ENCODE measurements around the gene UNC5A.
"Not testable (repeated sequence)": the region's sequence is repeated elsewhere in the genome, so short reads cannot be mapped to it uniquely, and the experiment has no call there.

Gene UNC5A

DNA sequence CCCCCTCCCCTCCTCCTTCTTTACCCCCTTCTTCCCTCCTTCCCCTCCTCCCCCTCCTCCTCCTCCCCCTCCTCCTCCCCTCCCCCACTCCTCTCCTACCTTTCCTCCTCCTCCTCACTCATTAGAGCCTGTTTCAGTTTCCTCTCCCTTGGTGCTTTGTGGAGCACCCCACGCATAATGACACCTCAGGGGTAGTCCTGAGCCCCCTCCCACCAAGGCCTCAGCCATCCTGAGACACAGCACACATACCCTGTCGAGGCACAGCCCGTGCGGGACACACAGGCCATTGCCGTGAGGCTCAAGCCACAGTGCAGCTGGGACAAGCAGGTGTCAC is 53.4 kb downstream of the UNC5A start:
- no peak for DNase-seq (ENCODE audit: low spot score)

DNA sequence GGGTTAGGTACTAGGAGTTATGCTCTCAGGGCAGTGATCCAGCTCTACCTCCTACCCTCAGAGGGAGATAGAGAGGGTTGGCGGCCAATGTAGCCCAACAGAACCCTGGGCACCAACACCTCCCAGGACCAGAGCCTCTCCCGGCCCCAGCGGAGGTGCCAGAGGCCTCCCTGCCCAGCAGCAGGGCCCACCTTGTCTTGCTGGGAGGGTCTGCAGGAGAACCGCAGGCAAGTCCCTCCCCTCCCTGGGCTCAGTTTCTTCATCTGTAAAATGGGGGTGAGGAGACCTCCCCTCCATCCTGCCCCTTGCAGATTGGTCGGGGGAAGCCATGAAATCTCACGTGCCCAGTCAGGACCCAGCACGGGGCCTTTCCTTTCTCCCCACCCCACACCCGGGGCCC is 54.4 kb downstream of the UNC5A start:
- DNase-seq (ENCODE audit: low spot score), result no peak

DNA sequence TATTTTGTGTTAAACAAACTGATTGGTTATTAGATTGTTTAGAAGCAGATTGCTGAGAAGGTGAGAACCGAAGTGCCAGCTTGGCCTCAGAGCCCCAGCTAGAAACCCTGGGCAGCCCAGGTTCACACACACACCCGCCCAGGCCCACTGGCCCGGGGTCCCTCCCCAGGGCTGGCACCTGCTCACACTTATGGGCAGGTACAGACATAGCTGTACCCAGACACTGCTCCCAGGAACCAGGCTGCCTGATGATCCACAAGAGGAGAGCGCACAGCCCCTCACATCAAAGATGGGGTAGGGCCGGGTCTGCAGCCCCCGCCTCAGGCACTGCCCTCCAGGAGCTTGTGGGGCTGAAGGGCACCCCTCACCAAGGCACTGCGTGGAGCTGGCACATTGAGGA is 55.6 kb downstream of the UNC5A start:
- DNase-seq (ENCODE audit: low spot score), result no peak

DNA sequence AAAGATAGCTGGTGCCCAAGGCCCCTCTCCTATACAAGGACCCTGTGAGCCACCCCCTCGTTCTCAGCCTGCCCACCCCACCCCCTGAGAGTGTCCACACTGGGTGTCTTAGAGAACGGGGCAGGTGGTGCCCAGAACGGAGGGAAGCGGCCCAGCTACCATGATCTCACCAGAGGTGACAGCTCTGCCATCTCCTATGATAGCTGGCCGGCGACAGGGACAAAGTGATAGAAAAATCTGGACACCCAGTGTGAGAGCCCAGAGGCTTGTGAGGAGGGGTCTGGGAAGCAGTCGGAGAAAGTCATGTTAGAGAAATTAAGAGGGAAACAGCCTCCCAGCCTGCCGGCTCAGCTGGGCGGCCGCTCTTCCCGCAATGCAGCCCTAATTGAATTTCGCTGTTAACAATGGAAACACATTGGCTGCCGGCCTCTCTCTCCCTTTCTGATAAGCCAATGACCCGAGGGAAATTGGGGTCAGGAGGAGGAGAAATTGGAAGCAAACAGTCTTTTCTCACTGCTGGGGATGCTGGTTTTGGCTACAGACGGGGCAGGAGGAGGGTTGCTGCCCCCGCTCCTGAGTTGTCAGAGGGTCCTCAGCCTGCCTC is 56.5 kb downstream of the UNC5A start:
- DNase-seq (ENCODE audit: low spot score), result no peak

DNA sequence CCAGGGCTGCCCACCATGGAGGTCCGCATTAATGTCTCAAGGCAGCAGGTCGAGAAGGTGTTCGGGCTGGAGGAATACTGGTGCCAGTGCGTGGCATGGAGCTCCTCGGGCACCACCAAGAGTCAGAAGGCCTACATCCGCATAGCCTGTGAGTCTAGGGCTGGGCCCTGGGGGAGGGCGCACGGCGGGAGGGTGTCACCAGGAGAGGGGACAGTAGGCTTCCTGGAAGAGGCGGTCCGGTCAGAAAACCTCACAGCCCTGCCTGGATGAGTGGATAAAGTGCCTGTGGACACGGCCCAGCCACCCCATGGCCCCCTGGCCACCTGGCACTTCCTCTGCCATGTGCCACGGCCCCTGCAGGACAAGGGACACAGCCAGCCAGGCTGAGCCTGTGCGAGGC is 57.8 kb downstream of the UNC5A start:
- no peak for DNase-seq (ENCODE audit: low spot score)

DNA sequence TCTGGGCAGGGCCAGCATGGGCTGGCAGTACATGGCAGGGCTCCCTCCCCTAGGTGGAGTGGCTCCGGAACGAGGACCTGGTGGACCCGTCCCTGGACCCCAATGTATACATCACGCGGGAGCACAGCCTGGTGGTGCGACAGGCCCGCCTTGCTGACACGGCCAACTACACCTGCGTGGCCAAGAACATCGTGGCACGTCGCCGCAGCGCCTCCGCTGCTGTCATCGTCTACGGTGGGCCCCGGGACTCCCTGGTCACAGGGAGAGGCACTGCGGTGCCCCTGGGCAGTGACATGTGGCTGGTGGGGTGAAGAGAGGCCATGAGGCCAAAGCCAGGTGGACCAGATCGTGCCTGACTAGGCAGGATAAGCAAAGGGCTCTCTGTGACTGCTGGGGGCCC is 58.4 kb downstream of the UNC5A start:
- no peak for DNase-seq (ENCODE audit: low spot score)

DNA sequence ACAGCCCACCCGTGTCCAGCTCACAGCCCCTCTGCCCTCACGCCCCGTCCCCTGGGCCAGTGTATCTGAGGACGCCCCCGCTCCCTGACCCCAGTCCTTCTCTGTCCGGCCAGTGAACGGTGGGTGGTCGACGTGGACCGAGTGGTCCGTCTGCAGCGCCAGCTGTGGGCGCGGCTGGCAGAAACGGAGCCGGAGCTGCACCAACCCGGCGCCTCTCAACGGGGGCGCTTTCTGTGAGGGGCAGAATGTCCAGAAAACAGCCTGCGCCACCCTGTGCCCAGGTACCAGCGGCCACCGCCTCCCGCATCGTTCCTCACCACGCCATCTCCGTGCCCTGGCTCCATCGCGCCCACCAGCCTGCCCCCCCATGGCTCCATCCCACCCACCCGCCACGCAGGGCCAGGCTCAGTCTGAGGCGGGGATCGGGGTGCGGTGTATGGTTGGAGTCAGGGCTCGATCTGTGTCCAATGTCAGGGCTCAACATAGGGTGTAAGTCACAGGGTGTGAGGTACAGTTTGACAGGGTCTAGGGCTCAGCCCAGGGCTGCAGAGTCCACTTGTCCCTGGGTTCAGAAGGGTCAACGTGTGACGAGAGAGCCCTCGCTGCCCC is 59.2 kb downstream of the UNC5A start:
- DNase-seq (ENCODE audit: low spot score), result no peak

DNA sequence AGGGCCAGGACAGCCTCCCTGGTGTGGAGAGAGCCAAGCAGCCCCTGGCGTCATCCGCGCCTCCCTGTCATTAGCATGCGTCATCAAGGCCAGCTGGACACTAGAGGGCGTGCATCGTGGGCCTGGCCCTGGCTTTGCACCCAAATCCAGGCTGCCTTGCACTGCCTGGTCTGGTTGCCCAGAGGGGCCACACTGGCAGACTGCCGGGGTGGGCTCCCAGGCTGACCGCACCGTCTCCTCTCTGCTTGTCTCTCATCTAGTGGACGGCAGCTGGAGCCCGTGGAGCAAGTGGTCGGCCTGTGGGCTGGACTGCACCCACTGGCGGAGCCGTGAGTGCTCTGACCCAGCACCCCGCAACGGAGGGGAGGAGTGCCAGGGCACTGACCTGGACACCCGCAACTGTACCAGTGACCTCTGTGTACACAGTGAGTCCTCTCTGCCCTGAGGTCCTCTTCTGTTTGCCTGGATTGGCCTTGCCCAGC is 59.8 kb downstream of the UNC5A start:
- DNase-seq (ENCODE audit: low spot score), result peak; percentile 1

DNA sequence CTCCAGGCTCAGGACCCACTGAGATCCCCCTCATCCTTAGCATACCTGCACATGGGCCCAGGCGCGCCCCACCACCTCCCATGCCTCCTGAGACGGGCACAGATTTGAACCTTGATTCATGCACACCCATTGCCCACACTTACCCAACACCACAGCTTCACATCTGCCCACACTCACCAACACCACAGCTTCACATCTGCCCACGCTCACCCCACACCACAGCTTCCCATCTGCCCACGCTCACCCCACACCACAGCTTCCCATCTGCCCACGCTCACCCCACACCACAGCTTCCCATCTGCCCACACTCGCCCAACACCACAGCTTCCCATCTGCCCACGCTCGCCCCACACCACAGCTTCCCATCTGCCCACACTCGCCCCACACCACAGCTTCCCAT is 60.3 kb downstream of the UNC5A start:
- not testable (repeated sequence) for DNase-seq (ENCODE audit: low spot score)

DNA sequence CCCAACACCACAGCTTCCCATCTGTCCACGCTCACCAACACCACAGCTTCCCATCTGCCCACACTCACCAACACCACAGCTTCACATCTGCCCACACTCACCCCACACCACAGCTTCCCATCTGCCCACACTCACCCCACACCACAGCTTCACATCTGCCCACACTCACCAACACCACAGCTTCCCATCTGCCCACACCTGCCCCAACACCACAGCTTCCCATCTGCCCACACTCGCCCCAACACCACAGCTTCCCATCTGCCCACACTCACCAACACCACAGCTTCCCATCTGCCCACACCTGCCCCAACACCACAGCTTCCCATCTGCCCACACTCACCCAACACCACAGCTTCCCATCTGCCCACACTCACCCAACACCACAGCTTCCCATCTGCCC is 62.2 kb downstream of the UNC5A start:
- not testable (repeated sequence) for DNase-seq (ENCODE audit: low spot score)

DNA sequence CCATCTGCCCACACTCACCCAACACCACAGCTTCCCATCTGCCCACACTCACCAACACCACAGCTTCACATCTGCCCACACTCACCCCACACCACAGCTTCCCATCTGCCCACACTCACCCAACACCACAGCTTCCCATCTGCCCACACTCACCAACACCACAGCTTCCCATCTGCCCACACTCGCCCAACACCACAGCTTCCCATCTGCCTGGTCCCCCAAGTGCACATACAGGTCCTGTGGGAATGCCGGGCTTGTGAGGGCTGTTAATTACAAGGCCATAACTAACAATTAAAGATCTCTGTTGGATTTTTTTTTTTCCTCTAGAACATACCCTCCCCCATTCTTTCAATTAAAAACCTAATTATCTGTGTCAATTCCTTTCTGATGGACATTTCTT is 62.7 kb downstream of the UNC5A start:
- DNase-seq (ENCODE audit: low spot score), result not testable (repeated sequence)

DNA sequence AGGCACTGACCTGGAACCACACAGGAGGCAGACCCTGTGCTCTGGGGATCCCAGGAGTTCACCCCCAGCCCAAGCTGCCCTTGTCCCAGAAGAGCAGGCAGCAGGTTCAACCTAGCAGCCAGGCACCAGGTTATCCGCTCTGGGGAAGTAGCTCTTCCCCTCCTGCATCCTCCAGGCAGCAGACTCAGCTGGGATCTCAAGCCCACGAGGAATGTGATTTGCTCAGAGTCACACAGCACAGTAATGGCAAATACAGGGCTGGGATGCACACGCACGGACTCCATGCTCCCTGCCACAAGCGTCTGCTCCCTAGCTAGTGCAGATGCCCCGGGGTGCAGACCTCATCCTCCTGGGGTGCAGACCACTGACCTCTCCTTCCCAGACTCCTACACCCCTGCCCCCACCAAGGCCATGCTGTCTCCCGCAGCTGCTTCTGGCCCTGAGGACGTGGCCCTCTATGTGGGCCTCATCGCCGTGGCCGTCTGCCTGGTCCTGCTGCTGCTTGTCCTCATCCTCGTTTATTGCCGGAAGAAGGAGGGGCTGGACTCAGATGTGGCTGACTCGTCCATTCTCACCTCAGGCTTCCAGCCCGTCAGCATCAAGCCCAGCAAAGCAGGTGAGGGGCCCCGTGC is 63.3 kb downstream of the UNC5A start:
- no peak for DNase-seq (ENCODE audit: low spot score)

DNA sequence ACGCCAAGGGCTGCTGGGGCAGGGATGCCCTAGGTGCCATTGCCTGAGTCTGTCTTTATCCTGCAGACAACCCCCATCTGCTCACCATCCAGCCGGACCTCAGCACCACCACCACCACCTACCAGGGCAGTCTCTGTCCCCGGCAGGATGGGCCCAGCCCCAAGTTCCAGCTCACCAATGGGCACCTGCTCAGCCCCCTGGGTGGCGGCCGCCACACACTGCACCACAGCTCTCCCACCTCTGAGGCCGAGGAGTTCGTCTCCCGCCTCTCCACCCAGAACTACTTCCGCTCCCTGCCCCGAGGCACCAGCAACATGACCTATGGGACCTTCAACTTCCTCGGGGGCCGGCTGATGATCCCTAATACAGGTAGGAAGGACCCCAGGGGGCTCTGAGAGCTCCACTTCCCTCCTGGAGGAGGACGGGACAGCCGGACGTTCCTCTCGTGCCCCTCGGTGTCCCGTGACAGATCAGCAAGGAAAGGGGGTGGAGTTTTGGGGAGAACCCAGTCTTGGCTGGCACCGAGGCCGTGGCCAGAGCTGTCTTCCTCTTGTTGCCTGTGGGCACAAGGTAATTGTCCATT is 63.9 kb downstream of the UNC5A start:
- no peak for DNase-seq (ENCODE audit: low spot score)

DNA sequence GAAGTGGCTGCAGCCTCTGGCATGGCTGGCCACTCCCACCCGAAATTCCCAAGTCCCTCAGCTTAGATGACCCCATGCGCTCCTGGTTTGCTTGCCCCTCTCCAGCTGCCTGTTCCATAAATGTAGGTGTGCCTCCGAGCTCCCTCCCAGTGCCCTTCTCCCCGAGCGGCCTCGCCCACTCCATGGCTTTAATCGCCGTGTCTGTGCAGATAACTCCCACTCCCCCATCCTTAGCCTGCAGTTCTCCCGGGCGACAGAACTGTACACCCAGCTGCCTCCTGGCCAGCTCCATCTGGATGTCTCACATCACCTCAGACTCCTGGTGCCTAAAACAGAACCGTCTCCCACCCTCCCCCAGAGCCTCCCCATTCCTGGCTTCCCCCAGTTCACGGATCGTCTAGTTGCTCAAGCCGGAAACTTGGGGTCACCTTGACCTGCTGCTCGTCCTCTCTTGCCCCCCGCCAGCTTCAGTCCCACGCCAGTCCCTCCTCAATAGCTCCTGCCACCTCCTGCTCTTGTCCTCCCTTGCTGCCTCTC is 64.7 kb downstream of the UNC5A start:
- DNase-seq (ENCODE audit: low spot score), result no peak

DNA sequence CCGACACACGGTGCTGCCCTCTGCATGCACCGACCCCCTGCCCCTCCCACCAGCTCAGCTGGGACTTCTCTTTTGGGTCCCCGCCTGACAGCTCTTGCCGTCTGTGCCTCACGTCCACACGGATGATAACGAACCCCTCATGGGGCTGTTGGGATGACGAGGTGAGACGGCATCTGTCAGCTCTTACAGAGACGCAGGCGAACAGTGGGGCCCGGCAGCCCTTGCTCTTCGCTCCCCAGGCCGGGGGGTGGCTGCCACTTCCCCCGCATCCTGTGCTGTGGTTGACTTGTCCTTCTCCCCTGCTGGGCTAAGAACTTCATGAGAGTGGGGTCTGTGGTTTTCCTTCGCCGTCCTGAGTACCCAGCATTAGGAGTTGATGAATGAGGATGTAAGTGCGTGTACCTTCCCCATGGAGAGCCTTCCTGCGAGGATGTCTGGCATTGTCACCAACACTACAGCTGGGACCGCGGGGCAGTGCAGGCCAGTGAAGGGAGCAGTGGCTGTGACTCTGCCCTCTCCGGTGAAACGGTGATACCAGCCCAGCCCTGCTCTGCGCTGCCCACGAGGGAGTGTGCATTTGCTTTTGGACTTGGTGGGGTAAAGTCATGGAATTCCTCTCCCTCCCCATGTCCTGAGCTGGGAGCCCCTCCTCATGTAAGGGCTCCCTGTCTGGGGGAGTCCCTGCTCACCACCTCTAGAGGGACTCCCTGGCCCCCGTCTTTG is 65.6 kb downstream of the UNC5A start:
- no peak for DNase-seq (ENCODE audit: low spot score)

DNA sequence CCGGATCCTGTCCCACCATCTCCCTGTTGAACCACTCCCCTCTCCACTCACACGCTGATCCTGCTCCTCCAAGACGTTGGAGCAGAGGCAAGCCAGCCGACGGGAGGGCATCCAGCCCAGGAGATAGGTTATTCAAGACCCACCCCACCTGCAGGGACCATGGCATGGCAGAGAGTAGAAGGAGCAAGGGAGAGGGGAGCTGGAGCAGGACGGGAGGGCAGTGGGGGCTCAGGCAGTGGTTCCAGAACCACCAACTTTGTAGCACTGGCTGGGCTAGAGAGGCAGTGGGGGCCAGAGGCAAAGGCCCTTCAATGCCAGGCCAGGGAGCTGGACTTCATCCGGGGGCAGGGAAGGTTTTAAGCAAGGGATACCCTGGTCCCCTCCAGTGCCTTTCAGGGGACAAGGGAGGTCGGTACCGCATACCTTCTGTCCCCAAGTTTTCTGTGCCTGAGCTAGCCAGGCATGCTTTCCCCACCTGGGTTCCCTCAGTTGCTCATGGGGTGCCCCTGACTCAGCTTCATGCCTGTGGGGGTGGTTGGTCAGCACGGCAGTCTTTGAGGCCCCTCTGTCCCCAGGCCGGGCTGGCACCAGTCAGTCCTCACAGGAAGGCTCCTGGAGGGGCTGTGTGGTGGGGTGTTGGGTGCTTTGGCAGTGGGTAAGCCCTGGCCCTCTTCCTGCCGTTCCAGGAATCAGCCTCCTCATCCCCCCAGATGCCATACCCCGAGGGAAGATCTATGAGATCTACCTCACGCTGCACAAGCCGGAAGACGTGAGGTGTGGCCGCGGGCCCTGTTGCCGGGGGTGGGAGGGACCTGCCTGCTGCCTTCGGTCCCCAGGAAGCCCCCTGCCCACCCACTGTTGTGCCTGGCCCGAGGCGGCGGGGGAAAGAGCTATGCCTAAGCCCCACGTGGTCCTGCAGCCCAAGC is 66.4 kb downstream of the UNC5A start:
- no peak for DNase-seq (ENCODE audit: low spot score)

DNA sequence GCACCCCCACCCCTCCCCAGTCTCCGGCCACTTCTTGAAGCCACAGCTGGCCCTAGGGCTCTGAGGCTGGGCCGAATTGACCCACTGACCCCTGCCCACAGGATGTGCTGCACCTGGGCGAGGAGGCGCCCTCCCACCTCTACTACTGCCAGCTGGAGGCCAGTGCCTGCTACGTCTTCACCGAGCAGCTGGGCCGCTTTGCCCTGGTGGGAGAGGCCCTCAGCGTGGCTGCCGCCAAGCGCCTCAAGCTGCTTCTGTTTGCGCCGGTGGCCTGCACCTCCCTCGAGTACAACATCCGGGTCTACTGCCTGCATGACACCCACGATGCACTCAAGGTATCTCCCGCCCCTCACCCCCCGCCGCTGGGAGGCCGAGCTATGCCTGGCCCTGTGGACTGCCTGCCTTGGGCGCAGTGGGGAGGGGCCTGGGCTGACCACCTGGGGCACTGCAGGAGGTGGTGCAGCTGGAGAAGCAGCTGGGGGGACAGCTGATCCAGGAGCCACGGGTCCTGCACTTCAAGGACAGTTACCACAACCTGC is 67.5 kb downstream of the UNC5A start:
- DNase-seq (ENCODE audit: low spot score), result no peak

DNA sequence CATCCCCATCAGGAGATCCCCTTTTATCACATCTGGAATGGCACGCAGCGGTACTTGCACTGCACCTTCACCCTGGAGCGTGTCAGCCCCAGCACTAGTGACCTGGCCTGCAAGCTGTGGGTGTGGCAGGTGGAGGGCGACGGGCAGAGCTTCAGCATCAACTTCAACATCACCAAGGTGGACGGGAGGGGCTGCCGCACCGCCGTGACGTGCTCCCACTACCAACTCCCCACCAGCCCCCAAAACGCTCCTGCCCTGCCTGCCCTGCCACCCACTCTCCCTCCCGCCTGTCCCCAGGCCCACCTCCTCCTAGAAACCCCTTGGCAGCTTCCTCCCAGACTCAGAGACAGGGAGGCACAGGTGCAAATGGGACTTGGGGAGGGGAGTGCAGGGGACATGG is 68.1 kb downstream of the UNC5A start:
- DNase-seq (ENCODE audit: low spot score), result no peak

DNA sequence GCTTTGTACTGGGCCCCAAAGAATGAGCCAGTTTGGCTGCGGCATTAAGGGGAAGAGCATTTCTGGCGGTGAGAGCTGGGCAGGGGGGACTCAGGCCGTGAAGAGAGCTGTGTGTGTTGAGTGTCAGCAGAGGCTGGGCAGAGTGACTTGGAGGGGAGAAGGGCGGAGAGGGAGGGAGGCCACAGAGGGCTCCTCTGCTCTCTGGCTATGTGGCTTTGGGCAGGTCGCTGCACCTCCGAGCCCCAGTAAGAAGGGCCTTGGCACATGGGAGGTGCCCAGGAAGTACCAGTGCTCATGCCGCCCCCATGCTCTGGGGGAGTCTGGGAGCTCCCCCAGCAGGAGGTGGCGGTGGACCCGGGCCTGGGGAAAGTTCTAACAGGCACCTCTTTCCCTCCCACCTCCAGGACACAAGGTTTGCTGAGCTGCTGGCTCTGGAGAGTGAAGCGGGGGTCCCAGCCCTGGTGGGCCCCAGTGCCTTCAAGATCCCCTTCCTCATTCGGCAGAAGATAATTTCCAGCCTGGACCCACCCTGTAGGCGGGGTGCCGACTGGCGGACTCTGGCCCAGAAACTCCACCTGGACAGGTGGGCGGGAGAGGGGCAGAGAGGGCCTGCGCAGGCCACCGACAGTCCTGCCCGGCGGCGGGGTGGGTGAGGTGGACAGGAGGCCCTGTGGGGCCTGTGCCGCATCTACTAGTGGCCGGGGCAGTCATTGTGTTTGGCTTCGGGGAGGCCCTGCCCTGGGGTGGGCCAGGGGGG is 68.7 kb downstream of the UNC5A start:
- DNase-seq (ENCODE audit: low spot score), result no peak

DNA sequence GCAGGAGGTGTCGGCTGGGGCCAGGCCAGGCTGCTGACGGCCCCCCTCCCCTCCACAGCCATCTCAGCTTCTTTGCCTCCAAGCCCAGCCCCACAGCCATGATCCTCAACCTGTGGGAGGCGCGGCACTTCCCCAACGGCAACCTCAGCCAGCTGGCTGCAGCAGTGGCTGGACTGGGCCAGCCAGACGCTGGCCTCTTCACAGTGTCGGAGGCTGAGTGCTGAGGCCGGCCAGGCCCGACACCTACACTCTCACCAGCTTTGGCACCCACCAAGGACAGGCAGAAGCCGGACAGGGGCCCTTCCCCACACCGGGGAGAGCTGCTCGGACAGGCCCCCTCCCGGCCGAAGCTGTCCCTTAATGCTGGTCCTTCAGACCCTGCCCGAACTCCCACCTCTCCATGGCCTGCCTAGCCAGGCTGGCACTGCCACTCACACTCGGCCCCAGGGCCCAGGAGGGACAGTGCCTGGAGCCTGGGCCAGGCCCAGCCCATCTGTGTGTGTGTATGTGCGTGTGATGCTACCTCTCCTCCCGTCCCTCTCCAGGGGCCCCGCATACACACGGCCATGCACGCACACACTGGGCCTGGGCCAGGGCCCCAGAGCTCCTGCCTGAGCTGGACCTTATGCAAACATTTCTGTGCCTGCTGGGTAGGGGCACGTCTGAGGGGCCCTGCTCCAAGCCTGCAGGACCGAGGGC is 69.5 kb downstream of the UNC5A start:
- DNase-seq (ENCODE audit: low spot score), result no peak
